Measurements from ENCODE around the gene TTLL4.
"Not testable (repeated sequence)": the region's sequence is repeated elsewhere in the genome, so short reads cannot be mapped to it uniquely, and the experiment has no call there.

DNA sequence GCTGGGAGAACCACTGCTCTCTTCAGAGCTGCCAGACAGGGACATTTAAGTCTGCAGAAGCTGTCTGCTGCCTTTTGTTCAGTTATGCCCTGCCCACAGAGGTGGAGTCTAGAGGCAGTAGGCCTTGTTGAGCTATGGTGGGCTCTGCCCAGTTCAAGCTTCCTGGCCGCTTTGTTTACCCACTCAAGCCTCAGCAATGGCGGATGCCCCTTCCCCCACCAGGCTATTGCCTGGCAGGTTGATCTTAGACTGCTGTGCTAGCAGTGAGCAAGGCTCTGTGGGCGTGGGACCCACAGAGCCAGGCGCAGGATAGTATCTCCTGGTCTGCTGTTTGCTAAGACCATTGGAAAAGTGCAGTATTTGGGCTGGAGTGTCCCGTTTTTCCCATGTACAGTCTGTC lies 62.1 kb downstream of the TTLL4 start:
- TF ChIP-seq, protein P1, sequence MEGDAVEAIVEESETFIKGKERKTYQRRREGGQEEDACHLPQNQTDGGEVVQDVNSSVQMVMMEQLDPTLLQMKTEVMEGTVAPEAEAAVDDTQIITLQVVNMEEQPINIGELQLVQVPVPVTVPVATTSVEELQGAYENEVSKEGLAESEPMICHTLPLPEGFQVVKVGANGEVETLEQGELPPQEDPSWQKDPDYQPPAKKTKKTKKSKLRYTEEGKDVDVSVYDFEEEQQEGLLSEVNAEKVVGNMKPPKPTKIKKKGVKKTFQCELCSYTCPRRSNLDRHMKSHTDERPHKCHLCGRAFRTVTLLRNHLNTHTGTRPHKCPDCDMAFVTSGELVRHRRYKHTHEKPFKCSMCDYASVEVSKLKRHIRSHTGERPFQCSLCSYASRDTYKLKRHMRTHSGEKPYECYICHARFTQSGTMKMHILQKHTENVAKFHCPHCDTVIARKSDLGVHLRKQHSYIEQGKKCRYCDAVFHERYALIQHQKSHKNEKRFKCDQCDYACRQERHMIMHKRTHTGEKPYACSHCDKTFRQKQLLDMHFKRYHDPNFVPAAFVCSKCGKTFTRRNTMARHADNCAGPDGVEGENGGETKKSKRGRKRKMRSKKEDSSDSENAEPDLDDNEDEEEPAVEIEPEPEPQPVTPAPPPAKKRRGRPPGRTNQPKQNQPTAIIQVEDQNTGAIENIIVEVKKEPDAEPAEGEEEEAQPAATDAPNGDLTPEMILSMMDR (conservative IDR thresholded peaks at IDR 0.05; ENCODE audit: low read depth in 2 of 2) = not testable (repeated sequence)
- not testable (repeated sequence) for TF ChIP-seq EZH2phosphoT487 (IDR thresholded peaks at IDR 0.05; ENCODE audit: unreplicated experiment); POLR2AphosphoS5 (IDR thresholded peaks at IDR 0.05; ENCODE audit: low read depth); EZH2 (IDR thresholded peaks at IDR 0.05; ENCODE audit: low read depth, unreplicated experiment); ZNF331 (CRISPR knock-in tag; IDR thresholded peaks at IDR 0.05; ENCODE audit: low read depth)
- TF ChIP-seq, protein P2, sequence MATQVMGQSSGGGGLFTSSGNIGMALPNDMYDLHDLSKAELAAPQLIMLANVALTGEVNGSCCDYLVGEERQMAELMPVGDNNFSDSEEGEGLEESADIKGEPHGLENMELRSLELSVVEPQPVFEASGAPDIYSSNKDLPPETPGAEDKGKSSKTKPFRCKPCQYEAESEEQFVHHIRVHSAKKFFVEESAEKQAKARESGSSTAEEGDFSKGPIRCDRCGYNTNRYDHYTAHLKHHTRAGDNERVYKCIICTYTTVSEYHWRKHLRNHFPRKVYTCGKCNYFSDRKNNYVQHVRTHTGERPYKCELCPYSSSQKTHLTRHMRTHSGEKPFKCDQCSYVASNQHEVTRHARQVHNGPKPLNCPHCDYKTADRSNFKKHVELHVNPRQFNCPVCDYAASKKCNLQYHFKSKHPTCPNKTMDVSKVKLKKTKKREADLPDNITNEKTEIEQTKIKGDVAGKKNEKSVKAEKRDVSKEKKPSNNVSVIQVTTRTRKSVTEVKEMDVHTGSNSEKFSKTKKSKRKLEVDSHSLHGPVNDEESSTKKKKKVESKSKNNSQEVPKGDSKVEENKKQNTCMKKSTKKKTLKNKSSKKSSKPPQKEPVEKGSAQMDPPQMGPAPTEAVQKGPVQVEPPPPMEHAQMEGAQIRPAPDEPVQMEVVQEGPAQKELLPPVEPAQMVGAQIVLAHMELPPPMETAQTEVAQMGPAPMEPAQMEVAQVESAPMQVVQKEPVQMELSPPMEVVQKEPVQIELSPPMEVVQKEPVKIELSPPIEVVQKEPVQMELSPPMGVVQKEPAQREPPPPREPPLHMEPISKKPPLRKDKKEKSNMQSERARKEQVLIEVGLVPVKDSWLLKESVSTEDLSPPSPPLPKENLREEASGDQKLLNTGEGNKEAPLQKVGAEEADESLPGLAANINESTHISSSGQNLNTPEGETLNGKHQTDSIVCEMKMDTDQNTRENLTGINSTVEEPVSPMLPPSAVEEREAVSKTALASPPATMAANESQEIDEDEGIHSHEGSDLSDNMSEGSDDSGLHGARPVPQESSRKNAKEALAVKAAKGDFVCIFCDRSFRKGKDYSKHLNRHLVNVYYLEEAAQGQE (IDR thresholded peaks at IDR 0.05; ENCODE audit: unreplicated experiment) = not testable (repeated sequence)

All from GM23338 (cell line).